Measurements from ENCODE around the gene SMTNL1.

SMTNL1 gene

DNA sequence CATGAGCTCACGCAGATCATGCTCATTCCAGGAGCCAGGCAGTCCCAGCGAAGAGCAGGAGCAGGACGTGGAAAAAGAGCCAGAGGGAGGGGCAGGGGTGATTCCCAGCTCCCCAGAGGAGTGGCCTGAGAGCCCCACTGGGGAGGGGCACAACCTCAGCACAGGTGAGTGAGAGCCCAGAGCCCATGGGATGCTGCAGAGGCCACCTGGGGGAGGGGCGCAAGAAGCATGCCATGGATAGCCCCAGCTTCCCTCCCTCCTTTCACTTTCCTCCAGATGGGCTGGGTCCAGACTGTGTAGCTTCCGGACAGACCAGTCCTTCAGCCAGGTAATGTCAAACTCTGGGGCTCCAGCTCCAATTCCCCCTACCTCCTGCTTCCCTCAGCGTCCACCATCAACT is 6.2 kb downstream of the SMTNL1 start:
- no peak for DNase-seq

- DNase-seq, result no peak
Observed at GRCh38 chr11:57544566-57544965, 7.2 kb downstream of the SMTNL1 start.

GRCh38 chr11:57545883-57546282 is 8.5 kb downstream of the SMTNL1 start:
- no peak for DNase-seq

DNA sequence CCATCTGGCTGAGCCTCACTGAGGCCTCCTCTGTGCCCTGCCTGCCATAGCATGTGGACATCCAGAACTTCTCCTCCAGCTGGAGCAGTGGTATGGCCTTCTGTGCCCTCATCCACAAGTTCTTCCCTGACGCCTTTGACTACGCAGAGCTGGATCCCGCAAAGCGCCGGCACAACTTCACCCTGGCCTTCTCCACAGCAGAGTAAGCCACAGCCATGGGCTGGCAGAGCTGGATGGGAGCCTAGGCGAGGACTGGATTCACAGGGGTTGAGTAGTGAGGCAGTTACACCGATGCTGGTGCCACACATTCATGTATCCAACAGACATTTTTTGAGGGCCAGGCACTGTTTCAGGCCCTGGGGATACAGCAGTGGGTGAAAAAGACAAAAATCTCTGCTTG is 9.1 kb downstream of the SMTNL1 start:
- DNase-seq, result no peak

- DNase-seq, result no peak
Observed at GRCh38 chr11:57546869-57547475, 9.6 kb downstream of the SMTNL1 start.

DNA sequence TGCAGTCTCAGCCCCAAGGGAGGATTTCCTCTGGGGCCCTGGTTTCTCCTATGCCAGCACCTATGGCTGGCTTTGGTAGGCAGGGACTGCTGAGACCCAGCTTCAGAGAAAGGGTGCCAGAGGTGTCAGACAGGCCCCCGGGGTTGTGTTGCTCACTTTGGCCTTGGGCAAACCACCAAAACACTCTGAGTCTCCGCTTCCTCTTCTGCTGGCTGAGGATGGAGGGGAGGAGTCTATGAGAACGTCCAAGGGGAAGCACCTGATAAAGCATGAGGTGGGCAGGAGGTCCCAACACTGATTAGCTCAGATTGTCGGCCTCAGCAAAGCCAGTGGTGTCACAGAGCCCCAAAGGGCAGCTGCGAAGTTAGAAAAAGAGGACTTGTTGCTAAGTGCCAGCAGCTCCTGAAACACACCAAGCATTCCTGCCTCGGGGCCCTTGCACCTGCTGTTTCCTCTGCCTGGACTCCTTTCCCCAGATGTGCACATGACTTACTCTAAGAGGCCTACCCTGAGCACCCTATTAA is 10.5 kb downstream of the SMTNL1 start:
- DNase-seq, result peak in 1 of 56 donors; percentile 8

GRCh38 chr11:57549983-57550382 is 12.6 kb downstream of the SMTNL1 start:
- DNase-seq, result no peak

DNA sequence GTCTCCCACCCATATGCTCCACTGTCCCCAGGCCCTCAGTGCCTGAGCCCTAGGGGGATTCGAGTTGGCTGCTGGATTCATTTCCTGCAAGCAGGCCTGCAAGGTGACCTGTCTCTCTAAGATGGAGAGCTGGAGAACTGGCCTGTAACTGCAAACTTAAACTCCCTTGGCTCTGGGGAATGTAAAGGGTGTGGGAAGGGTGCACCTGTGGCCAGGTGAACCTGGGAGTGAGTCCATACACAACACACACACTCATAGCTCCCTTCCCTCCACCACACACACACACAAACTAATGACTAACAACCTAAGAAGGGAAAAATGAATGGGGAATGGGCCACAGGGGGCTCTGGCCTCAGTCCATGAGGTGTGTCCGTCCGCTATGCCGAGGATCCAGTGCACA is 14.5 kb downstream of the SMTNL1 start:
- DNase-seq, result no peak

DNA sequence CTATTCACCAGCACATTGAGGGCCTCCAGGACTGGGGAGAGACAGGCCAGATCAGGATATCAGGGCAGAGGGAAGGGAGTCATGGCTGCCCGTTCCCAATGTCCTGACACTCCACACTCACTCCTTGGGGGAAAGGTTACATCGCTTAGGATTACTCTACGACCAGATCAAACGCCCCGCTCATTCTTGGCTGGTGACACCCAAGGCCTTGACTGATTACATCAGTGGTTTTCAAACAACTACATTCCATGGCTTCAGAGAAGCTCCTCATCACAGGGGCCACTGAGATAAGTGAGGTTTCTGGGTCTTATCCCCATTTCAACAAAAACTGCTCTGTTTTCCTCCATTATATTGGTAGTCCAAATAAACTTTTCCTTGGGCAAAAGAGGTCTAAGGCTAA is 15.1 kb downstream of the SMTNL1 start:
- no peak for DNase-seq

GRCh38 chr11:57555393-57555792 is 18.0 kb downstream of the SMTNL1 start:
- DNase-seq, result no peak

DNA sequence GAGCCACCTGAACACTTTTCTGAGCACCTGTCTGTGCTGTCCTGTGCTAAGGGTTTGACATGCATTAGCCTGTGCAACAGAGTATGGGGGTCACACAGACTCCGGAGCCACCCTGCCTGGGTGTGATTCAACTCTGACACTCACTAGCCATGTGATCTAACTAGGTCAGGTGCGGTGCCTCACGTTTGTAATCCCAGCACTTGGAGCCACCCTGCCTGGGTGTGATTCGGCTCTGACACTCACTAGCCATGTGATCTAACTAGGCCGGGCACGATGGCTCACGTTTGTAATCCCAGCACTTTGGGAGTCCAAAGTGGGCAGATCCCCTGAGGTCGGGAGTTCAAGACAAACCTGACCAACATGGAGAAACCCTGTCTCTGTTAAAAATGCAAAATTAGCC is 18.6 kb downstream of the SMTNL1 start:
- no peak for DNase-seq

DNA sequence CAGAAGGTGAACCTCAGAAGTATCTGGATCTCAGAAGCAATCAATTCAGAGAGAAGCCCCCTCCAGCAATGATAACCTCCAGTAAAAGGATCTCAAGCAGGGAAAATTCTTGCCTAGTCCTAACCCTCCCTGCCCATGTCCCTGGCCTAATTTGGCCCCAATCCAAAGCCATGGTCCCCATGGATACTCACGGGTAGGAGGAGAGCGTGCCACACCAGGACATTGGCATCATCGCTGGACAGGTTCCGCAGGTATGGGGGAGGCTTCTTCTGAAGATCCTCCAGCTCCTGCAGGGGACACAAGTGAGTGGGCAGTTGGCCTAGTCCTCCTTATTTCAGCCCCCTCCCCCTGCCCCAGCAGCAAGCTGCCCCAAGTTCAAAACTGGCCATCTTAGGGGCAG is 22.8 kb downstream of the SMTNL1 start:
- DNase-seq, result no peak

DNA sequence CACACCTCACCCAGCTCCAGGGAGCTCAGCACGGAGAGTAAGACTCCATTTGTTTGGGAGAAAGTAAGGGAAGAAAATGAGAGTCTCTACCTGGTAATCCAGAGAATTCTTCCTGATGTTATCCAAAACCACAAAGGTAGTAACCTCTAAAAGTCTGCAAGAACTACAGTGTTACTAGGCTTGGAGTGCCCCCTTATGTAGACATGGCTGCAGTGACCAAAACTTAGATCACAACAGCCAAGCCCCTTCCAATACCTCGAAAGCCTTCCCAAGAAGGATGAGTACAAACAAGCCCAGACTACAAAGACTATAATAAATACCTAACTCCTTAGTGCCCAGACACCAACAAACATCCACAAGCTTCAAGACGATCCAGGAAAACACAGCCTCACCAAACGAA is 25.2 kb downstream of the SMTNL1 start:
- DNase-seq, result no peak

DNA sequence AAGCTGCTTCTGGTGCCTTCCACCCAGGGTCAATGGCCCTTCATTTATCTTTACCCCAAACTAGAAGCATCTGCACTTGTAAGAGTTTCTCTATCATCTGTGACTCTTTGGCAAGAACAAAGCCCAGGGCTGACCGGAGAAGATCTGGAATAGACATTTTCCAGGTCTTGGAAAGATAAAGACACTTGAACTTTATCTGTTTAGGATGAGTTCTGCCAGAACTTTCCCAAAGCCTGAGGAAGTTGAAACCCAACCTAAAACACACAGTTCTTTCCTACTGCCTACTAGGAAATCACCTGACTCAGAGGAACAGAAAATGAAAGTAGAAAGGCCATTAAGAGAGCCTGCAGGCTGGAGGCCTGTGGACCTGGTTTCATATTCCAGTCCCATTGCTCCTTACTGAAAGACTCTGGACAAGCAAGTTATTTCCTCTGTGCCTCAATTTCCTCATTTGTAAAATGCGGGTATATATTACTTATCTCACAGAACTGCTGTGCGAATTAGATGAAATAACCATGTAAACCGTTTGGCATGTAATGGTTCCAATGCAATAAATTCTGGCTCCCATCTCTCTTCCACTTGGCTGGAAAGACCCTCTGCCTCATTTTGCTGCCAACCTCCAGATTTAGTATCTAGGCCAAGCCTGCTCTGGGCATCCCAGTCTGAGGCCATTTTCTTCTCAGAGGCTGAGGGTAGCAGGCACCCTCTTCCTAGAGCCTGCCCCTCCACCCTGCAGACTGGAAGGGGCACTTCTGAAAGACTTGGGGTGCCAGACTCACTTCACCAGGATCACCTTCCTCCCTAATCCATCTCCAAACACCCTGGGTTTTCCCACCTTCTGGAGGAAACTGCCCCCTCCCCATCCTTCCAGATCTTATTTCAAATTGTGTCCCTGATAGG is 28.9 kb downstream of the SMTNL1 start:
- peak in 12 of 56 donors; percentile 4 to 50 (median 19) for DNase-seq

DNA sequence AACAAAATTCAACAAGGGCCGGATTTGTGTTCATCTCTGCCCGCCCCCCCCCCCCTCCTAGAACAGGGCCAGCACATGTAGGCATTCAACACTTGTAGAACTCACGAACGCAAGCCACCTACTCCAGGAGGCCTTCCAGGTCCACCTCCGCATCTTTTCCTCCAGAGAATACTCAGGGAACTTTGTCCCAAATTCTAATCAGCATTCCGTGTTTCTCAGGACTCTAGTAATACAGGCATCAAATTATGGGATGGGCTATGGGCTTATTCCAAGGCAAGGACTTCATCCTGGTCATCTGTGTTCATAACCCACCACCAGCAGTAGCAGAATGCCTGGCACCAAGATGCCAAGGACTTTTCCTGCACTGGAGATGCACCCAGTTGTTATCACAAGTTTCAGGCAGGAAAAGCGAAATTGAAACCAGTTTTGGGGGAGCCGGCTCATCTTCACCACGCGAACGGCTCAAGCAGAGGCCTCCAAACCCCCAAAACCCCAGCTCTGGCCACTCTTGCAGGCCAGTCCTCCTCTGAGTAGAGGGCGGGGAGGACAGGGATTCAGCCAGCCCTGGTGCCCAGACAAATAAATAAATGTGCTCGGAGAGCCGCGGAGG is 29.6 kb downstream of the SMTNL1 start:
- DNase-seq, result peak in 10 of 56 donors; percentile 31 to 75 (median 51)

DNA sequence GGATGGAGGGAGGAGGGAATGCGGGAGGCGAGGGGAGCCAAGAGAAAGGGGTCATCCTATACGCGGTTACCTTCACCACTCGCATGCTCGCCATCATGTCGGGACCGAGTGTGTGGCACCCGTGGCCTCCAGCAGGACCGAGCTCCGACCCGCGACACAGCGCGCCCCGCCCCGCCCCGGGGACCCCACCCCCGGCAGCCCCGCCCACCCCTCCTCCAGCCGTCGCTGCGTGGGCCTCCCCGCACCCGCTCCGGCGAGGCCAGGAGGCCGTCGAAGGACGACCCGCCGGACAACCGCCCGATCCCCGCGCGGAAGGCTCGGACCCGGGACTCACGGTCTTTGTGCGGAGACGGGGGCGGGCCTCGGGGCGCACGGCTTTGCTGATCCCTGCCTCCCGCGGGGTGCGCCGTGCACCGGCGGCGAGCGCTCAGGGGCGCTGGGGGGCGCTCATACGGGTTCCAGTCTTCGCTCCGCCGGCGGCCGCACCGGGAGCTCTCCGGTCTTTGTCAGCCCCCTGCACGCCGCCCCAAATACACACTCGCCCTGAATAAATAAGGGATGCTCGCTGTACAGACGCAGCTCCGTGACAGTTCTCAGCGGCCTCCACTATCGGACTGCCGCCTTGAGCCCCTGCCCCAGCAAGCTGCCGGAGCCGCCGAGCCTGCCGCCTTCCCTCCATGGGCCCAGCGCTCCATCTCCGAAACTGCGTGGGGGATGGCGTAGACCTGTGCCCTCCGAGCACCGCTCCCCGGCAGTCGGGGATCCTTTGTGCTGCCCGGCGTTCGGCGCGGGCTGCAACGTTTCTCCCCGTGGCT is 30.3 kb downstream of the SMTNL1 start, which contains the start of gene UBE2L6:
Gene UBE2L6, minus strand, starts transcription at position 158 of the 815 bp plus-strand sequence. Its CDS starts 61 bp downstream, at position 97.
- peak in 52 of 56 donors; percentile 27 to 86 (median 62) for DNase-seq

- peak in 11 of 56 donors; percentile 13 to 84 (median 64) for DNase-seq
Observed at GRCh38 chr11:57568330-57568766, 31.0 kb downstream of the SMTNL1 start.

DNA sequence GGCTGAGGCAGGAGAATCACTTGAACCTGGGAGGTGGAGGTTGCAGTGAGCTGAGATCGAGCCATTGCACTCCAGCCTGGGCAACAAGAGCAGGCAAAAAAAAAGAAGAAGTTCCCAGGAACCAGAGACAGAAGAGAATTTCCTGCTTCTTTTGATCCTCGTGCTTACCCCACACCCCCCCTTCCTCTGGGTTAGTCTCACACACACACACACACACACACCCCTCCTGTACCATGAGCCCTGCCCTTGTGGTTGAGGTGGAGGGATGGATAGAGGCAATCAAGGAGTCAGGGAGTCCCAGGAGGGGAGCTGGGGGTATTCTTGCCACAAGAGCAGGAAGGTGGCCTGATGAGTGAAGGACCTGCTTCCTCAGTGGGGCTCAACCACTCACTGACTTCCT is 34.2 kb downstream of the SMTNL1 start:
- no peak for DNase-seq

DNA sequence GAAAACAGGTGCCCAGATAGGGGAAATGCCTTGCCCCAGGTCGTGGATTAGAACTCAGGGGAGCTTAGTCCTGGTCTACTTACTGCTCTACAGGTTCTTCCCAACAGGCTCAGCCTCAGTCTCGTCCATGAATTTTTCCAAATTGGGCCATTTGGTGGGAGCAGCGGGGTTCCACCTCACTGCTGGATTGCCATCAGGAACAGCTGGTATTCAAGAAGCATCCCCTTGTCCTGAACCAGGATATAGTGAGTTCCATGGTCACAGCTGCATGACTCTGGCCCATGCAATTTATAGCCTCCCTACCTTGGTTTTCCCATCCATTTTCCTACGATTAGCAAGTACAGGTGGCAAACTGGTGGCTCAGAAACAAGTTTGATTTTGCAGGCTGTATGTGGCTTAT is 36.7 kb downstream of the SMTNL1 start:
- DNase-seq, result no peak

DNA sequence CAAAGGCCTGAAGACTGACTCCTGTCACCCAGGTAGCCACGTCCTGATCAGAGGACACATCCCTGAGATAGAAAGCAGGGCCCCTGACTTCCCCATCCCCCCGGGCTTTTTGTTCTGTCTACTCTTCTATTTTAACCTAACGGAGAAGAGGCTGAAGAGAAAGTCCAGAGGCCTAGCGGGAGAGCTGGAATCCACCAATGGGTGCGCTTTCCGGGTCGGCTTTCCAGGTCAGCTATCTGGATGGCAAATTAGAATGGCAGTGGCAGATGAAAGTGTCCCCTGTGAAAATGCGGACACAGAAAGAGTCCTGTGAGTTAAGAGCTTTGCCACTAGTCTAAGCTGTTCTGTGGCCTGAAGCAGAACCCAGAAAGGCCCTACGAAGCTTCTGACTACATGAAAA is 46.9 kb downstream of the SMTNL1 start:
- DNase-seq, result no peak

- DNase-seq, result no peak
Observed at GRCh38 chr11:57585301-57585700, 47.9 kb downstream of the SMTNL1 start.
